Measurements from ENCODE around the gene PTGES3L.

Gene PTGES3L

DNA sequence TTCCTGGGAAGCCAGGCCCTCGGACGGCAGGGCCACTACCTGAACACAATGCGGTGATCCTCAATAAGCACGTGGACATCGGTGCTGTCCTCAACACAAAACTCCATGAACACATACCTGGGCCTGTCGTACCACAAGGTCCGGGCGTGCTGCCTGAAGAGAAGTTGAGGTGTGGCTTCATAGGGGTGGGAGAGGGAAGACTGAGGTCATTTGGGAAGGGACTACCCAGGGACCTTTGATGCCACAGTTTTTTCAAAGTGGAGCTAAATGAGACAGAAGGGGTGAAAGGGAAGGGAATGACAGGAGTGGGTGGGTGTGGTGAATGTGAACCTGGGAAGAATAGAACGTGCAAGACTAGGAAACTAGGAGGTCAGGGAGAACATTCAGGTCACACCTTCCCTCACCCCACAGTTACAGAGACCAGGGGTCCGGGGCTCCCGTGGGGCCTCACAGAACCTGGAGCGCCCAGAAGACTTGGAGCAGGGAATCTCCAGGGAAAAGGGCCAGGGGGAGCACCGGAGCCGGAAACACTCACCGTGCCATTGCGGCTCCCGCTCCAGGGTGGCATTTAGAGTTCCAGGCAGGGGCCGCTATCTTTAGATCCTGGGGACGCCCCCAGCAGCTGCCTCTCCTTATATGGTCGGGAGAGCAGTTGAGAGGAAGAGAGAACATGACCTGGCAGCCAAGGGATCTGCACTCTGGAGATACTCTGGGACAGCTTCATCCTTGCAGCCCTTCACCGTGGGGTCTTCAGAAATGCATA is at the start of gene PTGES3L:
Gene PTGES3L (minus strand): TSS at position 570 of the 763 bp plus-strand sequence. CDS start 27 bp downstream, at position 543.
- peak in 14 of 51 donors; percentile 4 to 64 (median 30) for DNase-seq

DNA sequence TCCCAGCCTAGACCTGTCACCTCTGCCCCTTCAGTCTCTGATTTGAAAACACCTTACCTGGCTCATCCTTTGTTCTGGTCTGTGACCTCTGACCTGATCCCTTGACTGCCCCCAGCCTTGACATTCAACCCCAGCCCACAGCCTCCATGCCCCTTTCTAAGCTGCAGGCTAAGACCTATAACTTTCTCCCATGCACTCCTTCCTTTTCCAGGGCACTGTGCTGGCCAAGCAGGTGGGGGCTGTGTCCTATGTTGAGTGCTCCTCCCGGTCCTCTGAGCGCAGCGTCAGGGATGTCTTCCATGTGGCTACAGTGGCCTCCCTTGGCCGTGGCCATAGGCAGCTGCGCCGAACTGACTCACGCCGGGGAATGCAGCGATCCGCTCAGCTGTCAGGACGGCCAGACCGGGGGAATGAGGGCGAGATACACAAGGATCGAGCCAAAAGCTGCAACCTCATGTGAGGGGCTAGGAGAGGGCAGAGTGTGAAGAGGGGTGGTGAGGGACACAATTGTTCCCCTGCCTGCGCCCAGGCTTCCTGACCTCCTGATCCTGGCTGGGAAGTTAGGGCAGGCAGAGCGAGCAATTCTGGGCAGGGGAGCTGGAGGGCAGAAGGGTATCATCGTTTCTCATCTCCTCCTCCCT is 48.5 kb upstream of the PTGES3L start:
- no peak for DNase-seq

DNA sequence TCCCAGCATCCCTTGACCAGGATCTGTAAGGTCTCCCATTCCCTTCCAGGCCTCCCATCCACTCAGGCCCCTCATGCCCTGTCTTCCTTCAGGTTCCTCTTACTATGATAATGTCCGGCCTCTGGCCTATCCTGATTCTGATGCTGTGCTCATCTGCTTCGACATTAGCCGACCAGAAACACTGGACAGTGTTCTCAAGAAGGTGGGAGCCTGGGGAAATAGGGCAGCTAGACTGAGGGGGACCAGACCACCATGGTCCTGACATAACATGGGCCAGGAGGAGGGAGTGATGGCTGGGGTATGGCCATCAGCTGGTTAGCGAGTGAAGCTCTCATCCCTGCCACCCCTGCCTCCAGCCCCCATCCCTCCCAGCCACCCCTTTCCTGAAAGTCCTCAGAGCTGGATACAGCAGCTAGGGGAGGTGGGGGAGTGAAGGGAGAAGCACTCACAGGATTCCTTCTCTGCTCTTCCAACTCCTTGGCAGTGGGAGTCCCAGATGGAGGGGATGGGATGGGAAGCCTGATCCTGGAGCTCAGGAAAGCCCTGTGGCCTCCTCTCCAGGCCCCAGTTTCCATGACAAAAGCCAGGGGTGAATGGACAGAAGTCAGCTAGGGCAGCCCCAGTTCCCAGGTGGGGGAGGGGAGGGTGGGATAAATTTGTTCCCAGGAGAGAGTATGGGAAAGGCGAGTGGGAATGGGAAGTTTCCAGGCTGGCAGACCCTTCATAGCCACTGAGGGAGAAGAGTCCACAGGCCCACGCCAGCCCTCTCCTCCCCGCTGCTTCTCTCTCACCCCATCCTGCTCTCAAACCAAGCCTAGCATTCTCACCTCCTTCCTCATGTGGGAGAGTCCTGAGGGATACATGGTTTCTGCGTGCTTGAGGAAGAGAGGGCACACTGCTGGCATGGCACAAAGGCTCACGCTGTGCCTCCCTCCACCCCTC is 47.5 kb upstream of the PTGES3L start:
- DNase-seq = no peak

DNA sequence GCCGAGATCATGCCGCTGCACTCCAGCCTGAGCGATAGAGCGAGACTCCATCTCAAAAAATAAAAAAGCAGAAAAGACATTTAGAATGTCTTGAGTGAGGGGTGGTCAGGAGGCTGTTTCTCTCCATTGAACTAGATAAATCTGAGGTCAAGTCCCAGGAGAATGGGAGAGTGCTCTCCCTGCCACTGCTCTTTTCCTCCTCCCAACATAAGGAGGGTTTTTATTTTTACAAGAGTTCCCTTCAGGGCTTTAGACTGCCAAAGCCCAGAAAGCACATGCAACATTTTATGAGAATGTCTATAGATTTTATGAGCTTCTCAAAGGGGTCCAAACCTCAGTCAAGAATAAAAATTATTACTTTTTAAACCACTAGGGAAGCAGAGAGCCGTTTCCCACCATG is 46.7 kb upstream of the PTGES3L start:
- no peak for DNase-seq

DNA sequence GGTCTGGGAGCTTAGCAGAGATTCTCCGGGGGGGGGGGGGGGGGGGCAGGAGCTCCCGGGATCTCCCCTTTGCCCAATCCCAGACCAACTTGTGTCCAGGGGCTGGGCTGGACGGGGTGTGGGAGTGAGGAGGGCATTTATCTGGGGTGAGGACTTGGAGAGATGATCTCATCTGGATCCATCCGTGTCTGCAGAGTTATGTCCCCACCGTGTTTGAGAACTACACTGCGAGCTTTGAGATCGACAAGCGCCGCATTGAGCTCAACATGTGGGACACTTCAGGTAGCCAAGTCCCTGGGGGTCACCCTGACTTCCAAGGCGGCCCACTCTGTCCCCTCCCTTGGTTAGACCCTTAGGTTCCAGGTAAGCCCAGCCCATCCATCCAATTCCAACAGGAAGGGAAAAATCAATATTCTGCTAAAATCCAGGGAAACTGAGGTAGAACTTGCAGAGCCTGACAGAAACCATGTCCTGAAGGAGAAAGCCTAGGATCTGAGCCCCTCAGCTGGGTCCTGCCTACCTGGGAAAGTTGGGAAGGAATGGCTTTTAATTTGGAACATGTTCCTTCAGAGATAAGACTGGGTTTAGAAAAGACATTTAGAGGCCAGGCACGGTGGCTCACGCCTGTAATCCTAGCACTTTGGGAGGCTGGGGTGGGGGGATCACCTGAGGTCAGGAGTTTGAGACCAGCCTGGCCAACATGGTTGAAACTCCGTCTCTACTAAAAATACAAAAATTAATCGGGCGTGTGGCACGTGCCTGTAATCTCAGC is 46.1 kb upstream of the PTGES3L start:
- DNase-seq = peak in 2 of 51 donors; percentile 33 to 40

DNA sequence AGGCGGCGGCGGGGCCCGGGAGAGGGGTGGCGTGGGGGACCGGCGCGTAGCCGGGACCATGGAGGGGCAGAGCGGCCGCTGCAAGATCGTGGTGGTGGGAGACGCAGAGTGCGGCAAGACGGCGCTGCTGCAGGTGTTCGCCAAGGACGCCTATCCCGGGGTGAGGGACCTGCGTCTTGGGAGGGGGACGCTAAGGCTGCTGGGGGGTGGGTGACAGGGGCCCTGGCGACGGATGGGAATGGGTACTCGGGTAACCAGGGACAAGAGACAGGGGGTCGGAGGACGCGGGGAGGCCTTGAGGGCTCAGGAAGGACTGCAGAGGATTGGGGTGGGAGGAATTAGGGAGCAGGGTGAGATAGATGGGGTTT is 45.4 kb upstream of the PTGES3L start:
- DNase-seq = peak in 1 of 51 donors; percentile 41

DNA sequence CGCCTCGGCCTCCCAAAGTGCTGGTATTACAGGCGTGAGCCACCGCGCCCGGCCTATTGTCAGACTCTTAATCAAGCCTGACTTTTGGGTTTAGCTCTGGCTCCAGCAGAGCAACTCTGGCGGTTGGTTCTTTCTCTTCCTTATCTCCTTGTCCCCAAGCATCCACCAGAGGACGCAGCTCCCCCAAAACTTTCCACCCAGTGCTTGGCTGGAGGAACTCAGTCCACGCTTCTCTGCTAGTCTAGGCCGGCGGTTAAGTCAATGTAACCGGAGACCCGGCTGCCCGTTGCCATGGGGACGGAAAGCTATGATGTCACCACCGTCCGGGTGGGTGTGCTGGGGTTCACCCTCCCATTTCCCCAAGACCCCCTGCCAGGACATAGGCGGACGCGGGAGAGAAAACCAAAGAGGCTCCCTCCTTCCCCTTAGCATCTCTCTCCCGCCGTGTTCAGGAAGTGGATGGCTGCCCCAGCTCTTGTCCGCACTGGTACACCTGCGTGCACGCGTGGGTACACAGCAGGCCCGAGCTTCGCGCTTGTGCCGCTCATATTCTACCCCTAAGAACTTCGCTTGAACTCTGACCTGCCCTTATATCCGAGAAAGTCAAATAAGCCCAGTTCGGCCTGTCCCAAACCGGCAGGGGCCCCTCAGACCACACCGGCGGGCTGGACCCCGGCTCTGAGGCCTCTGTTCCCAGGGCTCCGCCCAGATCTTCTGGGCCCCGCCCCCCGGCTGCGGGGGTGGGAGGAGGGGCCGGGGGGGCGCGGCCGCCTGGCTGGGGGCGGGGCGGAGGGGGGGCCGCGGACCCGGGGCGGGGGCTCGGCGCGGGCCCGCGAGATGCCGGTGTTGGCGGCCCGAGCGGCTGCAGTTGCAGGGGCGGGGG is 44.8 kb upstream of the PTGES3L start, which contains the start of gene RND2:
Gene RND2 (plus strand): TSS at position 825 of the 883 bp plus-strand sequence. CDS start 117 bp downstream, outside the sequence.
- DNase-seq = peak in 50 of 51 donors; percentile 26 to 93 (median 81)

DNA sequence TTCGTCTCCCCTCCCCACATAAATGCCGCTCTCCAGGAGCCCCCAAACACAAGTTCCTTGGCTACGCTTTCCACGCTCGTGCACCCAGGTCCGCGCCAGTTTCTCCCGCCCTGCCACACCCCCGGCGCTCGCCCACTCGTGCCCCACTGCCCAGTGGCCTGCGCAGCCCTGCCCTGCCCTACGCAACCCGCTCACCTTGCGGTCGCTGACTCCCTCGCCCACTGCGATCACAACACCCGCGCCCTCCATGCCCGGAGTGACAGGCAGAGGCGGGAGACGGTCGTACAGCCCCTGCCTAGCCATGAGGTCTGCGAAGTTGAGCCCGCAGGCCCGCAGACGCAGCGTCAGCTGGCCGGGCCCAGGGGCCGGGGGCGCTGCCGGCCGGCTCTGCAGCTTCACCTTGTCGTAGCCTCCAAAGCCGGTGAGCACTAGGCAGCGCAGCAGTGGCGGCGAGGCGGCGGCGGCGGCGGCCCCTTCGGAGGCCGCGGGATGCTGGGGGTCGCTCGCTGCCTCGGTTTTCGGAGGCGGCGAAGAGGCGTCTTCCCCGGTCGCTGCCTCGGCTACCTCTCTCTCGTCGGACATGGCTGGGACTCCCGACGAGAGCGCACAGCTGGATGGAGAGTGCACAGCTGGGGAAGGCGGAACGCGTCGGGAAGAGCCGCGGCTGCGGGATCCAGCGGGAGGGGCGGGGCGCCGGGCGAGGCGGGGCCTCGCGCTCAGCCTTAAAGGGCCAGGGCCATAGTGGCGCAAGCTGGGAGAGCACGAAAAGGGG is 42.0 kb upstream of the PTGES3L start, which contains the start of gene VAT1:
Gene VAT1 (minus strand): TSS at position 645 of the 772 bp plus-strand sequence. CDS start 63 bp downstream, at position 582.
- DNase-seq = peak in 49 of 51 donors; percentile 16 to 79 (median 56)

DNA sequence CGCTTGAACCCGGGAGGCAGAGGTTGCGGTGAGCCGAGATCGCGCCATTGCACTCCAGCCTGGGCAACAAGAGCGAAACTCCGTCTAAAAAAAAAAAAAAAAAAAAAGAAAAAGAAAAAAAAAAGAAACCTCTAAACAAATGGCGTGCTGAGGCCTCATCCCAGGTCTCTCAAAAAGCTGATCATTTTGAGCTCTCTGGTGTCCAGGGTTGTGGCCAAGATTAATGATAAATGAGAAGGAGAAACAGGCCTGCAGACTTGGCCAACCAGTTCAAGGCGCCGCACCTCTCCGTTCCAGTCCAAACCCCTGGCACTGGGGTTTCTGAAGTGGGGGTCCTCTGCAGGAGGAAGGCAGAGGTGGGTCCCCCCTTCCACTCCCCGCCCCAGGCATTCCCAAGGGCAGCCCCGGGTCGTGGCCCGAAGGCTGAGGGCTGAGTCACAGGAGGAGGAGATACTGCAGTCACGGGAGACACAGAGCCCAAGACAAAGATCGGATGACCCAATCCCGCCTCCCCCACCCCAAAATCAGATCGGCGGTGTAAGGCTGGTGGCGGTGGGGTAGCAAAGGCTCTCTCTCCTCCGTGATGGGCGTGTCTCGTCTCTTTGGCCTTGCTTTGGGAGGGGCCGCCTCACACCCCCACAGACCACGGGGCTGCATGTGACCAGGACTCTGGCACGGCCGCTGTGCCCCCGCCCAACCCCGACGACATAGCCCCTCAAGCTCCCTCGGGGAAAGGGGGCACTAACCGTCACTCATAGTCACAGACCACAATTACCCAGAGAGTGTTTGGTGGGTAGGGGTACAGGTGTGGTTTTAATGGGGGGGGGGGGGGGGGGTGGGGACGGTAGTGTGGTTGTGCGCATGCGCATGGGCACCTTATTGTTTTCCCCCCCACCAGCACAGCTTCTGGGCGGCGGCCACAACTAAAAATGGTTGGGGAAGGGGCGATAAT is 41.2 kb upstream of the PTGES3L start:
- DNase-seq = peak in 35 of 51 donors; percentile 20 to 75 (median 56)

DNA sequence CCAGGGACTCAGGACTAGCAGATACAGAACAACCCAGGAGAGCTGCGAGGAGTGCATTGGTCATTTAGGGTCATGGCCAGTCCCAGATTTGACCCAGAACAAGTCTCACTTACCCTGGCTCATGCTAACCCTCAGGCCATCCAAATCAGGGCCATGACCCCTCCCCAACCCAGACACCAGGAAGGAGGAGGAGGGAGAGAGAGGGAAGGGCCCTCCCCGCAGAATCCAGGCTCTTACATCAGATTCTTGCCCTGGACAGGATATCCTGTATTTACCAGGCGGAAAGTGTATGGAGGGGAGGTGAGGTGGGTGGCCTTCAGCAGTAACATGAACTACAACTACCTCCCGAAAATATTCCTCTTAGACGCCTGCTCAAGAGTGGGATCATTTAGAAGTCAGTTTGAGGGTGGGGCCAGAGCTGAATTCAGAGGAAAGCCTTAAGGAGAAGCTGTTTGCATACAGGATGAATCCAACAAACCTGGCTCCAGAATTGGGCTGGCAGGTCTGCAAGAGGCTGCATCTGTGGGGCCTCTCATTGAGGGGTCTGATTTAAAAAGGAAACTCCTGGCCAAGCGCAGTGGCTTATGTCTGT is 40.2 kb upstream of the PTGES3L start:
- DNase-seq = no peak

DNA sequence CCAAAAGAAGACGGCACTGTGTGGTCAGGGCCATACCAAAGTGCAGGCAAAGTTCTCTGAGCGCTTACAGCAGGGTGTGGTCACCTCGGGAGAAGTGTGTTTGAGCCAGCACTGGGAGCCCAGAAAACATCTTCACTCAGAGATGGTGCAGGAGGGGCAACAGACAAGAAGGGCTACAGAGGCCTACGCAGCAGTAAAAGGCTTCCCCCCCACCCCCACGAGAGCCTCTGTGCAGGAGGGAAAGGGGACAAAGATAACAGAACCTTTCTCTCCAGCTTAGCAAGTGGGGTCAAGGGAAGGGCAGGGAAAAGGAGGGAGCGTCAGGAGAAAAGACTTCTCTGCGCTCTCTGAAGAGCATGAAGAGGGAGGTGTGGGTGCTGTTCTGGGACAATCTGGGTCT is 39.5 kb upstream of the PTGES3L start:
- DNase-seq = no peak

DNA sequence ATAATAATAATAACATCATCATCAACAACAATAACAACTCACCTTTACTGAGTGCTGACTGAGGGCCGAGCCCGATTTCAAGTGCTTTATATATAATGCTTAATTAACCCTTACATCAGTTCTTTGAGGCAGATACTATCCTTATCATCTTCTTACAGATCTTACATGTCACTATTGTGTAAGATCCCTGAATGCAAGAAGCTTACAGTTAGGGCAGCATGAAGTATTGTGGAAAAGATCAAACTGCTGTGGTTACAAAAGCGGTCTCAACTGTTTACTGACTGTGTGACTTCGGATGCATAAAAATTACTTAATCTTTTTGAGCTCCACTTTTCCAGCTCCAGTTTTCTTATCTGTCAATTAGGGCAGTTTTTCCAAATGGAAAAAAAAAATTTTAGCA is 39.1 kb upstream of the PTGES3L start:
- DNase-seq = no peak

DNA sequence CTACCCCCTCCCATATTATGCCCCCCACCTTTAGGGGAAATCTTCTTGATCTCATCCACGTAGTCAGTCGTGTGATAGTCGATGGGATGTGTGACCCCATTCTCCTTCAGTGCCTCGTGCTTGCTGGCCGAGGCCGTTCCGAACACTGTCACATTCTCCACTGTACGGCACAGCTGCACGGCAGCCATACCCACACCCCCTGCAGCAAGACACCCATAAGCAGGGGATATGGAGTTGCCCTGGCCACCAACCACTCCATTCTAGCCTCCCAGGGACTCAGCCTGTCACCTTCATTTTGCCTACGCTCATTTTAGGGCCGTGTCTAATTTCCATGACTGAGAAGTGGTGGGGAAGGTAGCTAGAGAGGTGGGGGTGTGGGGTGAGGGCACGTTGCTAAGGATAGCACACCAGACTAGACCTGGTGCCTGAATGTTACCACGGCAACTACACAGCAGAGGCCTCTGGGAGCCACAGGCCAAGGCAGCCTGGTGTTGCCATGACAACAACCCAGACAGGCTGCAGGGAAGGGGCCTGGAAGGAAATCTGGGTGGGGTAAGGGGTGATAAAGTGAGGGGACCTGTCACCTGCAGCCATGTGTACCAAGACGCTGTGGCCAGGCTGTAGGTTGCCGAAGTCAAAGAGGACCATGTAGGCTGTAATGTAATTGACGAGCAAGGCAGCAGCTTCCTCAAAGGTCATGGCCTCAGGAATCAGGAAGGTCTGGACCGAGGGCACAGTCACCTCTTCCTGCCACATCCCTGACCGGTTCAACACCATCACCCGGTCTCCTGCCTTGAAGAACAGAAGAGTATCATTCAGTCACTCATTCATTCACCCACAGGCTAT is 38.4 kb upstream of the PTGES3L start:
- DNase-seq = peak in 20 of 51 donors; percentile 10 to 66 (median 28)

DNA sequence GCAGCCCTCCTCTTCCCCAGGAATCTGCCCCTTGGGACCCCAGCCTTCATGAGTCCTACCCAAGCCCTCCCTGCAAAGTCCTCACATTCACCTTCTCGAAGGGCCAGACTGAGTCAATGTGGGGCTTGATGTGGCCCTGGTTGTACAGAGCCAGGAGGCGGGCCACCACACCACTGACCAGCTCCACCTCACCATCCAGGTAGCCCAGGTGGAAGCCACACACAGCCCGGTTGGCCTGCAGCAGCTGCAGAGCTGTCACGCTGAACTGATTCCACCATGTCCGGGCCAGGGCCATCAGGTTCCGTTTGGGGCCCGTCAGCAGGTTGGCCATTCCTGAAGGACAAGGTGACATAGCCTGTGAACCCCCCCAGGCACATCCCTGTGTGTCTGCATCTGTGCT is 36.3 kb upstream of the PTGES3L start:
- no peak for DNase-seq

DNA sequence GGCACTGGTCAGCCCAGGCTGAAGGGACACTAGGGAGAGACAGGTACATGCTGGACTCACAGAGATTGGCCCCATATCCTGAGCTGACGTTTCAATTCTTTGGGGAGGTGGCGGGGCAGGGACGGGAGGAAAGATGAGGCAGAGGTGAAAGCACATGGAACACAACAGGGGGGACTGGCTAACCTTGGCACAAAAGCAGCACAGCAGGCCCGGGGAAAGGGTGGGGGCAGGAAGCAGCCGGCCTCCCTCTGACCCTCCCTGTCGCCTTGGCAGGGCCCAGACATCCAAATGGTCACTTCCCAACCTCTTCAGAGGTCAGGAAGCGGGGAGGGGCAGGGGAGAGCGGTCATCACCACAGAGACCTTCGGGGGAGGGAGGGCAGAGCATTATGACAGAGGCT is 35.7 kb upstream of the PTGES3L start:
- DNase-seq = no peak
